Measurements from ENCODE around the gene HOXA5. TPM values are rescaled to one million over a fixed set of nuclear protein-coding genes. Genes with fewer than 3 reads are reported as not detected.

HOXA5 gene
- total and polyA plus RNA-seq, 10 of the 15 experiments (the other 5 are each of a cell fraction or from before 2014, with no cell fraction given) = 0.05 to 0.13 TPM; not detected in 8

- in situ Hi-C loops (cut with MboI) (no loop called here), intact Hi-C loops (cut with micrococcal nuclease; ENCODE audit: unreplicated experiment) (no loop called here)
- H2AFZ ChIP-seq (ENCODE audit: control insufficient read depth, low read depth, low read length) = no peak overlapping the region
- H3K4me1 ChIP-seq (ENCODE audit: control insufficient read depth, insufficient read depth, low read length) = no peaks in the 10 kb centered on the region; the same call in 1 of the 2 replicates
- DNase-seq (ENCODE audit: low read depth, low spot score) (no peak), FAIRE-seq (no peak), ATAC-seq (no peak)
- H3K9me3 ChIP-seq (replicated peaks; ENCODE audit: control insufficient read depth, insufficient read depth, low read length) = no peaks in the 10 kb centered on the region; the same call in 2 of the 3 replicates
- TF ChIP-seq ZBTB40 (IDR thresholded peaks at IDR 0.05; ENCODE audit: borderline replicate concordance) (no peak), NRF1 (conservative IDR thresholded peaks at IDR 0.05; ENCODE audit: low read depth, low read length) (no peak), NFYA (IDR thresholded peaks at IDR 0.05; ENCODE audit: borderline replicate concordance, low read depth, low read length) (no peak), MXI1 (IDR thresholded peaks at IDR 0.05; ENCODE audit: low read depth, low read length) (no peak), MEF2B (IDR thresholded peaks at IDR 0.05; ENCODE audit: partially characterized antibody, poor library complexity, severe bottlenecking) (no peak), ZBED1 (IDR thresholded peaks at IDR 0.05; ENCODE audit: borderline replicate concordance) (no peak)
- RAD21 ChIA-PET (ENCODE audit: unreplicated experiment) = interaction anchor here (1.1 to 2.0 kb wide), 3 partner anchors 15 to 50 kb away, joined by 4 to 7 read pairs (median 6); no protein-coding TSS in a partner anchor
- H4K20me1 ChIP-seq (ENCODE audit: control insufficient read depth, insufficient read depth) = no peaks in the 10 kb centered on the region
- no peak overlapping the region for H3K4me3 ChIP-seq
- POLR2A ChIA-PET = no interaction called here
- no peaks in the 10 kb centered on the region for H3K79me2 ChIP-seq (ENCODE audit: control insufficient read depth, insufficient read depth, low read length)
- peaks cover 0 to 7% of the 10 kb centered on the region in 2 experiments; a peak in 1 of 4 replicates for H3K27me3 ChIP-seq (replicated peaks in 1 of 2; ENCODE audit: control insufficient read depth in 2 of 2, insufficient read depth in 2 of 2, low read length in 1 of 2)
- CTCF ChIA-PET = interaction anchor here (0.6 to 1.2 kb wide), 5 partner anchors 16 to 280 kb away, joined by 3 to 4 read pairs (median 3); no protein-coding TSS in a partner anchor
- no peak overlapping the region for H3K4me2 ChIP-seq (ENCODE audit: control insufficient read depth, insufficient read depth)
- no peak overlapping the region for H3K27ac ChIP-seq (ENCODE audit: control insufficient read depth, insufficient read depth)
- H3K9ac ChIP-seq (ENCODE audit: control insufficient read depth, insufficient read depth, low read length) = no peak overlapping the region
- SMC1A ChIA-PET (ENCODE audit: uncharacterized antibody, unreplicated experiment) = interaction anchor here (0.8 to 2.2 kb wide), 5 partner anchors 16 to 439 kb away, joined by 3 to 7 read pairs (median 5); no protein-coding TSS in a partner anchor
- H3K36me3 ChIP-seq (ENCODE audit: control insufficient read depth in 2 of 2, insufficient read depth in 2 of 2, low read length in 1 of 2) = no peaks in the 10 kb centered on the region
- 69% methylated on average over 18 of the region's 18 CpGs for WGBS (ENCODE audit: insufficient coverage, insufficient replicate concordance, low lambda C conversion rate, missing lambda C conversion rate)
- no TSS peak for BruUV-seq (replicated peaks)
These were observed 9.9 kb downstream of the HOXA5 start for GRCh38 chr7:27133409-27134231.
